ENCODE data around the gene RAB44. TPM values are rescaled to one million over a fixed set of nuclear protein-coding genes. Genes with fewer than 3 reads are reported as not detected.

Gene RAB44
- total RNA-seq, 1 donor from 2014 or later = 0.16 TPM

- H3K27me3 Mint-ChIP-seq (ENCODE audit: low read depth, unreplicated experiment) = peaks cover 43% of the 10 kb centered on the region
- Histone ChIP-seq H3K36me3 (ENCODE audit: insufficient read depth, low read length) (no peaks in the 10 kb centered on the region), H3K4me3 (ENCODE audit: insufficient read depth, low read depth, low read length) (no peak overlapping the region), H3K9me3 (ENCODE audit: insufficient read depth, low read depth, low read length) (no peaks in the 10 kb centered on the region), H3K79me2 (ENCODE audit: insufficient read depth, low read length) (no peaks in the 10 kb centered on the region), H3K27ac (ENCODE audit: low read depth, low read length) (no peak overlapping the region), H3K4me1 (ENCODE audit: insufficient read depth, low read length) (no peaks in the 10 kb centered on the region), H3K9ac (ENCODE audit: low read length) (no peak overlapping the region), H4K20me1 (ENCODE audit: insufficient read depth, low read length) (no peaks in the 10 kb centered on the region), H2AFZ (ENCODE audit: low read depth, low read length) (no peak overlapping the region), H3K27me3 (ENCODE audit: insufficient read depth, low read length) (peaks cover 8% of the 10 kb centered on the region), H3K4me2 (ENCODE audit: low read length) (no peak overlapping the region)
- TF ChIP-seq CTCF (IDR thresholded peaks at IDR 0.05; ENCODE audit: insufficient read depth, low read depth, low read length) (no peak), EZH2 (IDR thresholded peaks at IDR 0.05; ENCODE audit: insufficient read depth, low read length) (no peak)
- no peak for FAIRE-seq
- H3K4me1 Mint-ChIP-seq (ENCODE audit: low read depth, unreplicated experiment) = no peaks in the 10 kb centered on the region
- no peaks in the 10 kb centered on the region for H3K36me3 Mint-ChIP-seq (ENCODE audit: low read depth, unreplicated experiment)
- no peak overlapping the region for H3K4me3 Mint-ChIP-seq (ENCODE audit: unreplicated experiment)
- DNase-seq (ENCODE audit: low read depth) = no peak
- H3K9me3 Mint-ChIP-seq (ENCODE audit: unreplicated experiment) = no peaks in the 10 kb centered on the region
- no peak overlapping the region for H3K27ac Mint-ChIP-seq (ENCODE audit: unreplicated experiment)
Measured at GRCh38 chr6:36777801-36778200, 80.2 kb downstream of the RAB44 start.

GRCh38 chr6:36779227-36779626 is 81.6 kb downstream of the RAB44 start:
- DNase-seq (ENCODE audit: low read depth) = no peak
- H3K27me3 Mint-ChIP-seq (ENCODE audit: low read depth, unreplicated experiment) = peaks cover 43% of the 10 kb centered on the region
- Histone ChIP-seq H3K4me1 (ENCODE audit: insufficient read depth, low read length) (no peaks in the 10 kb centered on the region), H2AFZ (ENCODE audit: low read depth, low read length) (no peak overlapping the region), H3K27ac (ENCODE audit: low read depth, low read length) (no peak overlapping the region), H3K79me2 (ENCODE audit: insufficient read depth, low read length) (no peaks in the 10 kb centered on the region), H3K27me3 (ENCODE audit: insufficient read depth, low read length) (peaks cover 8% of the 10 kb centered on the region), H3K4me3 (ENCODE audit: insufficient read depth, low read depth, low read length) (no peak overlapping the region), H3K36me3 (ENCODE audit: insufficient read depth, low read length) (no peaks in the 10 kb centered on the region), H3K9ac (ENCODE audit: low read length) (no peak overlapping the region), H3K4me2 (ENCODE audit: low read length) (no peak overlapping the region), H4K20me1 (ENCODE audit: insufficient read depth, low read length) (no peaks in the 10 kb centered on the region), H3K9me3 (ENCODE audit: insufficient read depth, low read depth, low read length) (no peaks in the 10 kb centered on the region)
- no peak overlapping the region for H3K4me3 Mint-ChIP-seq (ENCODE audit: unreplicated experiment)
- peaks cover 2% of the 10 kb centered on the region for H3K9me3 Mint-ChIP-seq (ENCODE audit: unreplicated experiment)
- no peaks in the 10 kb centered on the region for H3K4me1 Mint-ChIP-seq (ENCODE audit: low read depth, unreplicated experiment)
- H3K36me3 Mint-ChIP-seq (ENCODE audit: low read depth, unreplicated experiment) = no peaks in the 10 kb centered on the region
- no peak overlapping the region for H3K27ac Mint-ChIP-seq (ENCODE audit: unreplicated experiment)
- FAIRE-seq = no peak
- no peak for TF ChIP-seq EZH2 (IDR thresholded peaks at IDR 0.05; ENCODE audit: insufficient read depth, low read length)
- no peak for TF ChIP-seq CTCF (IDR thresholded peaks at IDR 0.05; ENCODE audit: insufficient read depth, low read depth, low read length)

GRCh38 chr6:36780442-36781177 is 83.0 kb downstream of the RAB44 start:
- Histone ChIP-seq H3K27ac (ENCODE audit: low read depth, low read length) (no peak overlapping the region), H3K36me3 (ENCODE audit: insufficient read depth, low read length) (no peaks in the 10 kb centered on the region), H3K9me3 (ENCODE audit: insufficient read depth, low read depth, low read length) (no peaks in the 10 kb centered on the region), H3K4me3 (ENCODE audit: insufficient read depth, low read depth, low read length) (no peak overlapping the region), H3K27me3 (ENCODE audit: insufficient read depth, low read length) (peaks cover 8% of the 10 kb centered on the region), H3K9ac (ENCODE audit: low read length) (no peak overlapping the region), H3K79me2 (ENCODE audit: insufficient read depth, low read length) (no peaks in the 10 kb centered on the region), H4K20me1 (ENCODE audit: insufficient read depth, low read length) (no peaks in the 10 kb centered on the region), H3K4me2 (ENCODE audit: low read length) (no peak overlapping the region), H3K4me1 (ENCODE audit: insufficient read depth, low read length) (no peaks in the 10 kb centered on the region), H2AFZ (ENCODE audit: low read depth, low read length) (no peak overlapping the region)
- Mint-ChIP-seq H3K4me1 (ENCODE audit: low read depth, unreplicated experiment) (no peaks in the 10 kb centered on the region), H3K27ac (ENCODE audit: unreplicated experiment) (no peak overlapping the region), H3K9me3 (ENCODE audit: unreplicated experiment) (peaks cover 2% of the 10 kb centered on the region), H3K4me3 (ENCODE audit: unreplicated experiment) (no peak overlapping the region), H3K27me3 (ENCODE audit: low read depth, unreplicated experiment) (peaks cover 38% of the 10 kb centered on the region), H3K36me3 (ENCODE audit: low read depth, unreplicated experiment) (no peaks in the 10 kb centered on the region)
- no peak for DNase-seq (ENCODE audit: low read depth)
- TF ChIP-seq EZH2 (IDR thresholded peaks at IDR 0.05; ENCODE audit: insufficient read depth, low read length) (no peak), CTCF (IDR thresholded peaks at IDR 0.05; ENCODE audit: insufficient read depth, low read depth, low read length) (no peak)
- FAIRE-seq = no peak

All from astrocyte (in vitro differentiated cells and primary cell).